ENCODE measurements around the gene MAP4K4.

The MAP4K4 gene

GRCh38 chr2:101812226-101812625, 114.7 kb downstream of the MAP4K4 start:
- no peak overlapping the region for H3K4me2 ChIP-seq (ENCODE audit: low read depth, low read length)
- H3K27ac ChIP-seq (ENCODE audit: low read length), result no peak overlapping the region
- no peaks in the 10 kb centered on the region for H3K4me1 ChIP-seq (ENCODE audit: low read length)
- H3K36me3 ChIP-seq (replicated peaks; ENCODE audit: insufficient read depth, low read length), result no peaks in the 10 kb centered on the region
- H3K79me2 ChIP-seq (ENCODE audit: low read length), result no peaks in the 10 kb centered on the region
- no peaks in the 10 kb centered on the region for H3F3A ChIP-seq (ENCODE audit: insufficient read depth, low read length)
- no peak overlapping the region for H2AFZ ChIP-seq (ENCODE audit: low read length)
- no peaks in the 10 kb centered on the region for H3K9me2 ChIP-seq (replicated peaks; ENCODE audit: insufficient read depth, low read length)
- H3K27me3 ChIP-seq (replicated peaks; ENCODE audit: insufficient read depth, low read length), result no peaks in the 10 kb centered on the region
- H3K4me3 ChIP-seq (ENCODE audit: low read length), result no peak overlapping the region
- DNase-seq, result no peak
- no peaks in the 10 kb centered on the region for H4K20me1 ChIP-seq (ENCODE audit: insufficient read depth, low read length)
- TF ChIP-seq EZH2 (optimal IDR thresholded peaks at IDR 0.05; ENCODE audit: low read depth, low read length), result no peak
- no peak for TF ChIP-seq CTCF (IDR thresholded peaks at IDR 0.05; ENCODE audit: low read length)
- TF ChIP-seq EZH2phosphoT487 (IDR thresholded peaks at IDR 0.05; ENCODE audit: low read length), result no peak
- H3K9me3 ChIP-seq (replicated peaks; ENCODE audit: insufficient read depth, low read length), result no peaks in the 10 kb centered on the region
- H3K9ac ChIP-seq (ENCODE audit: low read length), result no peak overlapping the region

GRCh38 chr2:101814752-101815151, 117.2 kb downstream of the MAP4K4 start:
- H4K20me1 ChIP-seq (ENCODE audit: insufficient read depth, low read length), result no peaks in the 10 kb centered on the region
- no peaks in the 10 kb centered on the region for H3K27me3 ChIP-seq (replicated peaks; ENCODE audit: insufficient read depth, low read length)
- H3K27ac ChIP-seq (ENCODE audit: low read length), result no peak overlapping the region
- H3K9me2 ChIP-seq (replicated peaks; ENCODE audit: insufficient read depth, low read length), result no peaks in the 10 kb centered on the region
- H3F3A ChIP-seq (ENCODE audit: insufficient read depth, low read length), result no peaks in the 10 kb centered on the region
- H3K36me3 ChIP-seq (replicated peaks; ENCODE audit: insufficient read depth, low read length), result no peaks in the 10 kb centered on the region
- no peak overlapping the region for H3K4me3 ChIP-seq (ENCODE audit: low read length)
- H3K79me2 ChIP-seq (ENCODE audit: low read length), result no peaks in the 10 kb centered on the region
- no peaks in the 10 kb centered on the region for H3K4me1 ChIP-seq (ENCODE audit: low read length)
- H3K4me2 ChIP-seq (ENCODE audit: low read depth, low read length), result no peak overlapping the region
- no peaks in the 10 kb centered on the region for H3K9me3 ChIP-seq (replicated peaks; ENCODE audit: insufficient read depth, low read length)
- no peak for DNase-seq
- H2AFZ ChIP-seq (ENCODE audit: low read length), result no peak overlapping the region
- no peak overlapping the region for H3K9ac ChIP-seq (ENCODE audit: low read length)
- TF ChIP-seq EZH2phosphoT487 (IDR thresholded peaks at IDR 0.05; ENCODE audit: low read length) (no peak), EZH2 (optimal IDR thresholded peaks at IDR 0.05; ENCODE audit: low read depth, low read length) (no peak), CTCF (IDR thresholded peaks at IDR 0.05; ENCODE audit: low read length) (no peak)

GRCh38 chr2:101815154-101815553, 117.6 kb downstream of the MAP4K4 start:
- H3K36me3 ChIP-seq (replicated peaks; ENCODE audit: insufficient read depth, low read length), result no peaks in the 10 kb centered on the region
- no peak for DNase-seq
- H3K9me3 ChIP-seq (replicated peaks; ENCODE audit: insufficient read depth, low read length), result no peaks in the 10 kb centered on the region
- H2AFZ ChIP-seq (ENCODE audit: low read length), result no peak overlapping the region
- TF ChIP-seq CTCF (IDR thresholded peaks at IDR 0.05; ENCODE audit: low read length) (no peak), EZH2 (optimal IDR thresholded peaks at IDR 0.05; ENCODE audit: low read depth, low read length) (no peak), EZH2phosphoT487 (IDR thresholded peaks at IDR 0.05; ENCODE audit: low read length) (no peak)
- no peaks in the 10 kb centered on the region for H3K79me2 ChIP-seq (ENCODE audit: low read length)
- no peaks in the 10 kb centered on the region for H4K20me1 ChIP-seq (ENCODE audit: insufficient read depth, low read length)
- H3F3A ChIP-seq (ENCODE audit: insufficient read depth, low read length), result no peaks in the 10 kb centered on the region
- no peaks in the 10 kb centered on the region for H3K27me3 ChIP-seq (replicated peaks; ENCODE audit: insufficient read depth, low read length)
- H3K27ac ChIP-seq (ENCODE audit: low read length), result no peak overlapping the region
- no peaks in the 10 kb centered on the region for H3K9me2 ChIP-seq (replicated peaks; ENCODE audit: insufficient read depth, low read length)
- H3K4me2 ChIP-seq (ENCODE audit: low read depth, low read length), result no peak overlapping the region
- no peak overlapping the region for H3K4me3 ChIP-seq (ENCODE audit: low read length)
- no peak overlapping the region for H3K9ac ChIP-seq (ENCODE audit: low read length)
- H3K4me1 ChIP-seq (ENCODE audit: low read length), result no peaks in the 10 kb centered on the region
